Pancreas (tissue), 10 donors: ENCODE measurements around the gene KLK10. TPM values are rescaled to one million over a fixed set of nuclear protein-coding genes. Genes with fewer than 3 reads are reported as not detected.
A peak's percentile ranks its signal among the peaks of the same experiment; 100 is the strongest.

Experiments
- ATAC-seq, 4 donors: fragments of 200-7000 bp; cut with Tn5 transposase; one replicate each; pipeline versions ENCODE4 v1.8.0 to v1.9.1; 2020; ENCODE audit warnings: mild to moderate bottlenecking in 4 of 4, moderate library complexity in 4 of 4
- DNase-seq, 6 donors: peaks; one replicate each; pipeline ENCODE4 v3.0.0-alpha.2; 2020
- FAIRE-seq: peaks from 2 replicates; lab custom pipeline; 2012; peaks lifted over from hg19 to GRCh38; lab: Jason Lieb, UNC
- H3K27ac ChIP-seq, 4 donors: fragments of 200-600 bp; sonication (generic); 1 replicate in 3 of 4; 2 replicates in 1 of 4; pipeline versions ENCODE4 v1.5.0 to v1.8.0; 2020
- H3K27me3 ChIP-seq, 4 donors: fragments of 200-600 bp; one replicate each; pipeline ENCODE4 v1.8.0; 2021
- H3K36me3 ChIP-seq, 3 donors: fragments of 200-600 bp; sonication (generic) in 1 of 3; one replicate each; pipeline versions ENCODE4 v1.5.0 to v1.8.0; 2020 to 2021
- H3K4me1 ChIP-seq, 3 donors: fragments of 200-600 bp; one replicate each; pipeline ENCODE4 v1.8.0; 2021
- H3K4me3 ChIP-seq, 4 donors: fragments of 200-600 bp; sonication (generic) in 2 of 4; one replicate each; pipeline versions ENCODE4 v1.5.0 to v1.8.0; 2020 to 2021
- H3K9me3 ChIP-seq, 4 donors: fragments of 200-600 bp; one replicate each; pipeline ENCODE4 v1.8.0; 2021
- WGBS, 2 donors: extraction: QIAGEN DNeasy Blood & Tissue Kit; methylation state at CpG; one replicate each; pipeline ENCODE4 v1.1.7; 2013; 5-methylcytosine and 5-hydroxymethylcytosine counted together
- intact Hi-C, 3 donors: fragments of 100-400 bp; cut with DNase I; formaldehyde crosslinking; loops; one replicate each; pipeline versions ENCODE4 v1.11.1 to v1.14.2; 2022
- polyA plus RNA-seq, 2 donors: library from polyadenylated mRNA; stranded (reverse); fragments of 200-250 nt; gene quantifications; one replicate each; pipeline ENCODE4 v1.2.3, GENCODE V29; 2013
- total RNA-seq, 6 donors: library from RNA; stranded (reverse); fragmentation: NEBNext Ultra II Directional in 4 of 6; extraction: Animal tissue kit (Norgen Biotek cat#: 25700) in 4 of 6; gene quantifications; one replicate each; pipeline versions ENCODE4 v1.2.1 to v1.2.4, GENCODE V29; 2021 to 2023
- TF ChIP-seq, protein P1 (sequence below), 4 donors: fragments of 200-600 bp; sonication (generic) in 3 of 4; IDR thresholded peaks; one replicate each; pipeline versions ENCODE4 v1.5.0 to v1.8.0; 2021; ENCODE audit warnings: antibody characterized with exemption in 4 of 4
- donor health status: healthy with polysubstance abuse.
- donor health status: DM: no; HTN: no; CAD: no; lungs with moderate emphysema.
- donor health status: DM: no; HTN: no; CAD: no.
- donor health status: control.
- donor health status: control.
- donor health status: Bipolar disorder and iron deficiency.
- donor health status: DM: yes; HTN: yes; CAD: no.
- donor health status: DM: no; HTN: no; CAD: no.
- donor health status: DM: no; HTN: no; CAD: no.
- donor health status: DM: yes; HTN: yes; CAD: no.

Gene KLK10
- total and polyA plus RNA-seq, 8 donors = 0.15 to 1.7 (median 0.51) TPM

DNA sequence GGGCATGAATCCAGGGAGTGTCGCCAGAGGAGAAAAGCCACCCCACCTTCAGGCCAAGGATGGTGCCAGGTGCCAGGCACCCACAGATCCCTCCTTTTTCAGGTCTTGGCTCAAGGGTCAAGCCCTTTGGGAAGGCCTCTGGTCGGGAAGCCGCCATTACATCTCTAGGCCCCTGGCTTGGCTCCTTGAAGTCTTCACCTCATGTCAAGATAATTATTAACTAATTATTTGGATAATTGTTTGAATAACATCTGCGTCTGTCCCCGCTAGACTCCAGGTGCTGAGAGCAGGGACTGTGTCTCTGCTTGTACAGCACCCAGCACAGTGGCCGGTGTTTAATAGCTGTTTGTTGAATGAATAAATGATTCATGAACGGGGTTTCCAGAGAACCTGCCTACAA is 44.2 kb upstream of the KLK10 start:
- no peak for FAIRE-seq
- Histone ChIP-seq H3K4me1 (peaks cover 0 to 5% (median 4%) of the 10 kb centered on the region in 3 donors), H3K36me3 (no peaks in the 10 kb centered on the region), H3K27ac (no peak overlapping the region), H3K27me3 (no peaks in the 10 kb centered on the region), H3K9me3 (no peaks in the 10 kb centered on the region), H3K4me3 (no peak overlapping the region)
- intact Hi-C loops = no loop called here
- DNase-seq = peak in 1 of 6 donors; percentile 52
- ATAC-seq = peak in 3 of 4 donors; percentile 39 to 74 (median 51)
- TF ChIP-seq, protein P1, sequence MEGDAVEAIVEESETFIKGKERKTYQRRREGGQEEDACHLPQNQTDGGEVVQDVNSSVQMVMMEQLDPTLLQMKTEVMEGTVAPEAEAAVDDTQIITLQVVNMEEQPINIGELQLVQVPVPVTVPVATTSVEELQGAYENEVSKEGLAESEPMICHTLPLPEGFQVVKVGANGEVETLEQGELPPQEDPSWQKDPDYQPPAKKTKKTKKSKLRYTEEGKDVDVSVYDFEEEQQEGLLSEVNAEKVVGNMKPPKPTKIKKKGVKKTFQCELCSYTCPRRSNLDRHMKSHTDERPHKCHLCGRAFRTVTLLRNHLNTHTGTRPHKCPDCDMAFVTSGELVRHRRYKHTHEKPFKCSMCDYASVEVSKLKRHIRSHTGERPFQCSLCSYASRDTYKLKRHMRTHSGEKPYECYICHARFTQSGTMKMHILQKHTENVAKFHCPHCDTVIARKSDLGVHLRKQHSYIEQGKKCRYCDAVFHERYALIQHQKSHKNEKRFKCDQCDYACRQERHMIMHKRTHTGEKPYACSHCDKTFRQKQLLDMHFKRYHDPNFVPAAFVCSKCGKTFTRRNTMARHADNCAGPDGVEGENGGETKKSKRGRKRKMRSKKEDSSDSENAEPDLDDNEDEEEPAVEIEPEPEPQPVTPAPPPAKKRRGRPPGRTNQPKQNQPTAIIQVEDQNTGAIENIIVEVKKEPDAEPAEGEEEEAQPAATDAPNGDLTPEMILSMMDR (IDR thresholded peaks at IDR 0.05) = no peak
- 34 to 37% methylated on average over 7 of the region's 7 CpGs for WGBS, 2 donors

DNA sequence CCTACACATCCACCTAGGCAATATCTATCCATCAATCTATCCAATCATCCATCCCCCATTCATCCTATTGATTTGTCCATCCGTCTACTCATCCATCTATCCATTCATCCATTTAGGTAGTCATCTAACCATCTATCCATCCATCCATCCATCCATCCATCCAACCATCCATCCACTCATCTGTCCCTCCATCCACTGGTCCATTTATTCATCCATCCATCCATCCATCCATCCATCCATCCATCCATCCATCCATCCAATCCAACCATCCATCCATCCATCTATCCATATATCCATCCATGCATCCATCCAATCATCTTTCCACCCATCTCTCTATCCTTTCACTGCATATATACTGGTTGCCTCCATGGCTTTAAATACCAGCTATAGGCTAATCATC is 41.5 kb upstream of the KLK10 start:
- DNase-seq (no peak), ATAC-seq (no peak), FAIRE-seq (no peak)
- Histone ChIP-seq H3K4me1 (peaks cover 0 to 5% (median 4%) of the 10 kb centered on the region in 3 donors), H3K27me3 (no peaks in the 10 kb centered on the region), H3K4me3 (no peak overlapping the region), H3K9me3 (no peaks in the 10 kb centered on the region), H3K27ac (no peak overlapping the region), H3K36me3 (no peaks in the 10 kb centered on the region)
- intact Hi-C loops = no loop called here
- WGBS, 2 donors = 0 to 56% methylated on average over 1 of the region's 1 CpG
- TF ChIP-seq, protein P1 (IDR thresholded peaks at IDR 0.05) = no peak

DNA sequence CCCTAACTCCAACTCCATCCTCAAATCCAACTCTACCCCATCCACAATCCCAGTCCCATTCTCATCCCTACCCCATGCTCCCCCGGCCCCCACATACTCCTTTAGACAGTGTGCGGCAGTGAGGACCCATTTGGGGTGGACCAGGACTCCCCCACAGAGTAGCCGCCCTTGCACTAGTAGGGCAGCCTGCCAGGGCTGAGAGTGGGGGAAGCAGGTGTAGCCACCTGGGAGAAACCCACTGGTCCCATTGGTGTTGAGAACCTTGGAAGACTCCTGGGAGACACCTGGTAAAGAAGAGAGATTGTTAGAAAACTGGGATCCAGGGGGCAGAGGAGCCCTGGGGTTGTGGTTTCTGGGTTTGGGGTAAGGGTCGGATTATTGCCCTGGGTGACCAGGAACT is 40.8 kb upstream of the KLK10 start:
- intact Hi-C loops = no loop called here
- ATAC-seq = no peak

DNA sequence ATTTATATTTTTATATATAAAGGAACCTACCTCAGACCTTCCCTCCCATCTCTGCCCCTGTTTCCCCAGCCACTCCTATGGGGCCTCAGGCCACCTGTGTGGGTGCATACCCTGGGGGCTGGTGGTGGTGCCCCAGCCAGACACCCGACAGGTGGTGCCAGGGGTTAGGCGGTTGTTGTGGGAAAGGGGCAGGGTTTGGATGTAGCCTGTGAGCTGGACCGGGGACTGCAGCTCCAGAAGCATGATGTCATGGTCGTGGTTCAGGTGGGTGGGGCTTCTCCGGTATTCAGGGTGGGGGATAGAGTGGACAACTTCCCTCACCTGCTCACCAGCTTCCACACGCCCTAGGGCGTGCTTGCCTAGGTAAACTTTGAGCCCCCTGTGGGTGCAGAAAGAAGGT is 40.2 kb upstream of the KLK10 start:
- FAIRE-seq (no peak), ATAC-seq (no peak), DNase-seq (no peak)
- Histone ChIP-seq H3K27me3 (no peaks in the 10 kb centered on the region), H3K27ac (no peak overlapping the region), H3K9me3 (no peaks in the 10 kb centered on the region), H3K4me3 (no peak overlapping the region), H3K36me3 (no peaks in the 10 kb centered on the region), H3K4me1 (peaks cover 0 to 4% (median 0%) of the 10 kb centered on the region in 3 donors)
- intact Hi-C loops = no loop called here
- TF ChIP-seq, protein P1 (IDR thresholded peaks at IDR 0.05) = no peak
- 84 to 89% methylated on average over 7 of the region's 7 CpGs for WGBS, 2 donors

More for the DNA sequence above, 40.8 kb upstream of the KLK10 start:
- TF ChIP-seq, protein P1 (IDR thresholded peaks at IDR 0.05) = no peak
- 68 to 84% methylated on average over 4 of the region's 4 CpGs for WGBS, 2 donors
- Histone ChIP-seq H3K27ac (no peak overlapping the region), H3K27me3 (no peaks in the 10 kb centered on the region), H3K4me3 (no peak overlapping the region), H3K4me1 (peaks cover 0 to 5% (median 4%) of the 10 kb centered on the region in 3 donors), H3K9me3 (no peaks in the 10 kb centered on the region), H3K36me3 (no peaks in the 10 kb centered on the region)
- no peak for FAIRE-seq
- no peak for DNase-seq

DNA sequence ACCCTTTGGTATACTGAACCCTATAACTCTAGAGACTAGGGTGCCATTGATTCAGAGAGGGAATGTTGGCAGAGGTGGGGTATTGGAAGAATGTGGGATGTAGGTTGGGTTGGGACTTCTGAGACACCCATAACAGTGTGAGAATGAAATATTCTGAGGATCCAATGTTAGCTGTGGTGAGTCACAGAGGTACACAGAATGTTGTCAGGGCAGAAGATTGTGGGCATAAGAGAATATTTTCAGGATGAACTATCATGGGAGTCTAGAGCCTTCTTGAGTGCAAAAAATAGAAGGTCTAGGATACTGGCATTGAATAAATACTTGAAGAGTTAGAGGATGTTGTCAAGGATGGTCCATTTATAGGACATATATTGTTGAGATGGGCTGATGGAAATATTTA is 36.4 kb upstream of the KLK10 start:
- intact Hi-C loops = no loop called here
- Histone ChIP-seq H3K4me1 (no peaks in the 10 kb centered on the region), H3K4me3 (no peak overlapping the region), H3K27ac (no peak overlapping the region), H3K9me3 (no peaks in the 10 kb centered on the region), H3K36me3 (no peaks in the 10 kb centered on the region), H3K27me3 (no peaks in the 10 kb centered on the region)
- no peak for FAIRE-seq
- TF ChIP-seq, protein P1 (IDR thresholded peaks at IDR 0.05) = no peak
- no peak for ATAC-seq
- DNase-seq = no peak
